ENCODE measurements around the gene TEAD1.

The TEAD1 gene

DNA sequence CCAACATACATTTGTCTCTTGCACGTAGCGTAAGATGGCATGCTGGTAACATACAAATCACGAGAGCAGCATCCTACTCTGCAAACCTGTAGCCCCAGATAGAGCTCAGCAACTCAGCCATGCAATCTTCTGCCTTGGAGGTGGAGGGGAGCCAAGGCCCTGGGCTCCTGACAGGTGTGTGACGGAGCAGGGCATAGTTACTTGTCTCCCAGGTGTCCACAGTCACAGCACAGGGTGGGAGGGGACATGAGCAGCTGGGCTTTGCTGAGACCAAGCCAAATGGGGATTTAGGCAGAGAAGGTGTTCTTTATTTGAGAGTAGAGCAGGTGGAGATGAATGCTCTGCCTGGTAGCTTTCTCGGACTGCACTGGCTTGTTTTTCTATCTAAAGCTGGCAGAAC, 111.7 kb downstream of the TEAD1 start:
- no peak for DNase-seq (ENCODE audit: low read depth in 2 of 3, low spot score in 2 of 3)

DNA sequence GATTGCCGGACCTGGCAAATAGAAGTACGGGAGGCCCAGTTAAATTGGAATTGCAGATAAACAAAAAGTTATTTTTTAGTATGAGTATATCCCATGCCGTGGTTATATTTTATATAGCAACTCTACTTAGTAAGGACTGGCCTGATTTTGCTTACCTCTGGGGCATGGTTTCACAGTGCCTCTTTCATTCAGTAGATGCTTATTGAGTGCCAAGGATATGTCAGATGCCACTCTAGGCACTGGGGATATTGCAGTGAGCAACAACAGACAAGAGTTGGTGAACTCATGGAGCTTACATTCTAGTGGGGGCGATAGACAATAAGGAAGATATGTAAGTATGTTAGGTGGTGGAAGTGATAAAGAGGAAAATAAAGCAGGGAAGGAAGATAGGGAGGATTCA, 112.2 kb downstream of the TEAD1 start:
- DNase-seq (ENCODE audit: low read depth in 2 of 3, low spot score in 2 of 3) = no peak

DNA sequence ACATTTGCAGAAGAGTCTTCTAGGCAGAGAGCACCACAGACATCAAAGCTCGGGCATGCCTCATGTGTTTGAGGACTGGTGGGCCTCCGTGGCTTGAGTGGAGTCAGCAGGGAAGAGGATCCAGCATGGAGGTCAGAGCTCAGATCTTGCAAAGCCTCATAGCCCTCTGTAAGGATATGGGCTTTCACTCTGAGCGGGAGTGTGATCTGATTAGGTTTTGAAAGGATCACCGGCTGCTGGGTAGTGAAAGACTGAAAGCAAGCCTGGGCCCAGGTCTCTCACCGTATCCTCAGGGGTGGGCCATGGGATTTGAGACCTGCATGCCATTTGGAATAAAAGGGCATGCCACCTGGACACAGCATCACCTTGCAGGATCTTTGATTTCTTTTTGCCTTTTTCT, 112.7 kb downstream of the TEAD1 start:
- no peak for DNase-seq (ENCODE audit: low read depth in 2 of 3, low spot score in 2 of 3)

DNA sequence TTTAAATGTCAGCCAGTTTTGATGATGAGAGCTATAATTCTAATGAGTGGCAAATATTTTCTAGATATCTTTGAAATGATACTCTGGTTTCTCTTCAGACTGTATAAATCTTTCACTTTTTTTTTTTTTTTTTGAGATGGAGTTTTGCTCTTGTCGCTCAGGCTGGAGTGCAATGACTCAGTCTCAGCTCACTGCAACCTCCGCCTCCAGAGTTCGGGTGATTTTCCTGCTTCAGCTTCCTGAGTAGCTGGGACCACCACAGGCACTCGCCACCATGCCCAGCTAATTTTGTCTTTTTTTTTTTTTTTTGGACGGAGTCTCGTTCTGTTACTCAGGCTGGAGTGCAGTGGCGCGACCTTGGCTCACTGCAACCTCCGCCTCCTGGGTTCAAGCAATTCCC, 113.6 kb downstream of the TEAD1 start:
- no peak for DNase-seq (ENCODE audit: low read depth in 2 of 3, low spot score in 2 of 3)

DNA sequence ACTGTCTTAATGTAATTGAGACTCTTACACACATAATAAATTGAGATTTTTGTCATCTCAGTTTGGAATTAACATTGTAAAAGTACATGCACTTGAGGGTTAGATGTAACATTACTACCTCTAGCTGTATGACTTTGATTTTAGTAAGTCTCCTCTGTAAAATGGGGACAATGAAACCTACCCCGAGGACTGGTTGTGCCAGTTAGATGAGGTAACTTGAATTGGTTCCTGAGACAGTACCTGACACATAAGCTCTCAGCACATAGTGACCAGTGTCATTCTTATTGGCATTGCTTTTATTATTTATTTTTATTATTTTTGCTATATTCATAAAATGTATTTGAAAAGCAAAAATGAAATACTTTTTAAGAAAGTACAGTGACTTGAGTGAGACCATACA, 114.8 kb downstream of the TEAD1 start:
- DNase-seq (ENCODE audit: low read depth in 2 of 3, low spot score in 2 of 3) = no peak

DNA sequence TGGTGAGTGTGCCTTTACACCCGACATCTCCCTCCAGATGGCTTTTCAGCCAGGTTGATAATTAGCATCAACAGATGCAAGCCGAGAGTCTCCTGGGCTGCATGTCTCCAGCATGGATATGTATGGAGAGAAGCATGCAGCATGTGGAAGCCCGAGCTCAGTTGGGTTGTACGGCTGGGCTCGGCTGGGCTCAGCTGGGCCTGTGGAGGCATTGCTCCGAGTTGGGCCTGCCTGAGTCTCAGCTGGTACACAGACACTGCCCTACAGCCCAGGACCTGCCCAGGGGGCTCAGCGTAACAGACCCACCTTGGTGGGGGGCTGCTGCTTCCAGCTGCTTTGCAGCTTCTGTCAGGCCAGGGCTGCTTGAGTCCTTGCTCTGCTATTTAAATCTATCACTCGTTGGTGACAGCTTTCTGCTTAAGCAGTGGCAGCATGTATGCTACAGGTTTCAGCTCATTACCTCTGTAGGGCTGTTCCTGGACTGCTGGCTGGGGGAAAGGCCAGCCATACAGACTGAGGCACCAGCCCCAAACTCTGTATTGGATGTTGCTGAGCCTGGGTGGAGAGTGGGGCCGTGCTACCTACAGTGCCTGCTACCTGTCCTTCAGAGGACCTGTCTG, 115.5 kb downstream of the TEAD1 start:
- DNase-seq (ENCODE audit: low read depth in 2 of 3, low spot score in 2 of 3) = no peak

DNA sequence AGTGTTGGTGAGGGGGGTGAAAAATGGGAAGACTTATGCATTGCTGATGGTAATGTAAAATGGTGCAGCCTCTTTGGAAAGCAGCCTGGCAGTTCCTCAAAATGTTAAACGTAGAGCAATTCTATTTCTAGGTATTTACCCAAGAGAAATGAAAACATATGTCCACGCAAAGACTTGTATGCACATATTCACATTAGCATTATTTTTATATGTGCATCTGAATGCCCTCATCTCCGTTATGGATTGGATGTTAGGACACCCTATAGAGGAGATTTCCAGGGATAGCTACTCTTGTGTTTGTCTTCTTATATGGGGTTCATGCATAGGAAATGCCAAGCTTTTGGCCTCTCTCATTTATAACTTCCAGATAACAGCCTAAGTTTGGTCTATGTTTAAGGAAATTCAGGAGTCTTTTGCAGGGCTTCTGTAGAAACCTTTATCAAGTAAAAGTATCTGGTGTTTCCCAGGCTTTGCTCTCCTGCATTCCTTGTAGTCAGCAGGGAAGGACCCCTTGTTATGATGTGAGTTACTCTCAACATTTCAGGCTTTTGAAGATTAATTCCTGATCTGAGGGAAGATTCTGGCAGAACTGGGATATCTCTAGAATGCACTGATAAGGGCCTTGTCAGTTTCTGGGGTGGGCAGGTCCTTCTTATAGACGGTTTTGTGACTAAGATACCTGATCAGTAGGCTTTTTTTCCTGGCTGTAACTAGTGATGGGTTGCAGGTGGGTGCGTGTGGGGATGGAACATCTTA, 116.8 kb downstream of the TEAD1 start:
- DNase-seq (ENCODE audit: low read depth in 2 of 3, low spot score in 2 of 3) = no peak

DNA sequence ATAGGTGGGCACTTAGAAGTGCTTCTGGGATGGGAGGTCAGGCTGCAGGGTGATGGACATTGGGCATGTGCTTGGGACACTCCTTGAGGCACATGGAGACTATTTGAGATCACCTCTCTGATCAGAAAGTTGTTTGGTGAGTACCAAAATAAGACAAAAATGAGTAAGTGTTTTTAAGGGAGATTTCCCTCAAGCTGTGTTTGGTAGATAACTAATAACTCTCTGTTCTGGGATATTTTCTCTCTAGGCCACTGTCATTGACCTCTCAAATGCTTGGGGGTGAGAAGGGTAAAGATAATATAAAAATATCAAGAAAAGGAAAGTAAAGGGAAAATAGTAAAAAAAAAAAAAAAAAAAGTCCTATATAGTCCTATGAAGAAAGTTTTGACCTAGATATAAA, 117.8 kb downstream of the TEAD1 start:
- no peak for DNase-seq (ENCODE audit: low read depth in 2 of 3, low spot score in 2 of 3)

DNA sequence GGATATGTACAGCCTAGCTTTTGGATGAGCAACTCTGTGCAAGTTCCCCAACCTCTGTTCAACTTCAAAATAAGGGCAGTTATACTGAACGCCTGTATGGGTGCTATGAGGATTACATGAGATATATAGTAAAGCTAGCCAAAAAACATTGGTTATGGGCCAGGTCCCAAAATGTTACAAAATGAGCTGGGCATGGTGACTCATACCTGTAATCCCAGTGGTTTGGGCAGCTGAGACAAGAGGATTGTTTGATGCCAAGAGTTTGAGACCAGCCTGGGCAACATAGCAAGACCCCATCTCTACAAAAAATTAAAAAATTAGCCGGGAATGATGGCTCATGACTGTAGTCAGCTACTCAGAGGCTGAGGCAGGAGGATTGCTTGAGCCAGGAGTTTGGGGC, 118.4 kb downstream of the TEAD1 start:
- DNase-seq (ENCODE audit: low read depth in 2 of 3, low spot score in 2 of 3) = no peak

DNA sequence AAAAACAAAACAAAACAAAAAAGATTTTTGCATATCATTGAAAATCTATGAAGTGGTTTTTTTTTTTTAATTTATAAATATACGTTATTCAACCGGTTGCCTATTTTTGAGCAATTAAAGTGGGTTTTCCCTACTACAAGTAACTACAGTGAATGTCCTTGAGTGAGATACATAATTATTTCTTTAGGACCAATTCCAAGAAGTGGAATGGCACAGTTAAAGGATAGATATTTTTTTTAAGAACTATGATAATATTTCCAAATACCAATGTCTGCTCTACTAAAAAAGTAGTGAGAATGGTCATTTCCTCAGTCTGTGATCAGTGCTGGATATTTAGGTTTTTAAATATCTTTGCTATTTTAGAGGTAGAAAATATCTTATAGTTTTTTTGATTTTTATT, 118.8 kb downstream of the TEAD1 start:
- no peak for DNase-seq (ENCODE audit: low read depth in 2 of 3, low spot score in 2 of 3)

DNA sequence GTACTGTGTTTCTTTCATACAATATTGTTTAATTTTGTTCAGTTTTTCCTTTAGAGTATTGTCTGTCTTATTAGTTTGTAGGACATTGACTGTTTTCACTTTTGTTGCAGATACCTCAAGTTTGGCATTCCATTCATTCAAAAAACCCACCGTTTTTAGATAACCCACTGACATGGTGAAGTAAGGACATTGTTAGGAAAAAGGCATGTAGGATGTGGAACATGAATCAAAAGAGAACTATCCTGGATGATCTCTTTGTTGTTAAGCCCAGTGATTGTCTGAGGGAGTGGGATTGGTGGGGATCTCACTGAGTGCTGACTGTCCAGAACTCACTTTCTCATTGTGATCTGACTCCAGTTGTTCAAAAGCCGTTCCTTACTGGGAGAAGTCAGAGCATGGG, 119.3 kb downstream of the TEAD1 start:
- no peak for DNase-seq (ENCODE audit: low read depth in 2 of 3, low spot score in 2 of 3)

DNA sequence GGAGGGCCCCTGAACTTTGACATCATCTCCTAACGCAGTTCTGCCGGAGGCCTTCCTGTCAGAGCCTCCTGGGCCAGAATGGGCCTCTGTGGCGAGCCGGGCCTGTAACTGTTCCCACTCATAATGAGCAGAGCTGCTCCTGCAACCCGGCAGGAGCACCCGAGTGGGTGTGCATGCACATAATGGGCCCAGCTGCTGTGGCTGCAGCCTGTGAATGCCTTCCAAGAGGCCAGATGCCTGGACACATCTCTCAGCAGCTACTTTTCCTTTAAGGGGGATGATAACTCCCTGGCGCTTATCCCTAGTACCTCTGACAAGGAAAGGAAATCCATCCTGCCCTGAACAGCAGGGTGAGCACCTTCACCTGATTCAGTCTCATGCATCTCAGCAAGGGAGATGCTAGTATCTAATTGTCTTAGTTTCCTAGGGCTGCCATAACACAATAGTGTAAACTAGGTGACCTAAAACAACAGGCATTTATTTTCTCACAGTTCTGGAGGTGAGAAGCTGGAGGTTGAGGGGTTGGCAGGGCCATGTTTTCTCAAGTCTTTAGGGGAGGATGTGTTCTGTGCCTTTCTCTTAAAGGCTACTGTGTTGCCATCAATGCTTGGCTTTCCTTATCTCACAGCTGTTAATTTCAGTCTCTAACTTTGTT, 120.5 kb downstream of the TEAD1 start:
- DNase-seq (ENCODE audit: low read depth in 2 of 3, low spot score in 2 of 3) = no peak

DNA sequence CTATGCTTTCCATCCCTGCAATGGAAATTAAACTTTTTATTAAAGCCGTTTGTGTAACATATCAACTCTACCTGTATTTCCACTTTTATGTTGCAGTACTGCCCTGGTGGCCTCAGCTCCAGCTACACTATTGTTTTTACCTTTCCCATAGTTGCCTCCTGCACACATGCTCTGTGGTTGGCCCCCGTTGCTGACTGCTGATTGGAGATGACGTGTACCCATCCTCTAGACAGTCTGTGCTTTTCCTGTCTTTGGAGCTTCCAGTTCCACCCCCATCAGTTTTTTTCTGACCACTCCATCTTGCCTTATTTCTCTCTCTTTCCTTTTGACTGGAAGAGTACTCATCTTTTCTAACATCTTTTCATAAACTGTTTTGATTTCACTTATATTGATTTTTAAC, 123.8 kb downstream of the TEAD1 start:
- DNase-seq (ENCODE audit: low read depth in 2 of 3, low spot score in 2 of 3) = no peak

DNA sequence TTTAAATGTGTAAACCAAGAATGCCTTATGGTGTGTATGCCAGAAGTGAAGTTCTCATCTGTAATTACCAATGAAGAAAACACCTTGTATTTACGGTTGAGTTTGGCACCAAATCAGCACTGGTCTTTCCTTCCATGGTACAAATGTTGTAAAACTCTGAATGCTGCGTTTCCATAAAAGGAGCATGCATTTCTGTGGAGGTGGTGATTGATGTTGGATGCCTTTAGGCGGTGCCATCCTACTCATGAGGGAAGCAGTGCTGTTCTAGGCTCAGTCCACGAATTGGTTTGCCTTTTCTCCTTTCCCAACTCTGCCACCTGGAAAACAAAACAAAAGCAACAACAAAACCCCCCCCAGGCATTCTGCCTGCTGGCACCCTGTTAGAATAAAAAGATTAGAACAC, 124.4 kb downstream of the TEAD1 start:
- no peak for DNase-seq (ENCODE audit: low read depth in 2 of 3, low spot score in 2 of 3)

DNA sequence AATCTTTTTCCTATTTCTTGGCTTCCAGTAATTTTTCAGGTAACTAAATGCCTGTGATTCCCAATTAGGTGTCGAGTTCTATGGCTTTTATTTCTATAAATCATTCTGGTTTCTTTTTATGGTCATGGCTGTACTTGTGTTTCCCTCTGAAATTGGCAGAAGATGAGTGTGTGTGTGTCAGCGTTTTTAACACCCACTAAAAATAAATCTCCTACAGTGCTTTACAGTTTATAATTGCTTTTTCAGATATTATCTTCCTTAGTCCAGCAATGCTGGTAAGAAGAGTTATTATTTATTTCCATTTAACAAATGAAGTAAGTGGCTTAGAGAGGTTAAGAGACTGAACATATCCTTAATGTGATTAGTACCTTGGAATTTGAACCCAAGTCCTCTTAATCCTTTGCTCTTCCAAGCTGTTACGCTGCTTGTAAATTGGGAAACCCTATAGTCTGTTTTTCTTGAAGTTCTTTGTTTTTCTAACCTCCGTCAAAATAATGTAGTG, 125.2 kb downstream of the TEAD1 start:
- no peak for DNase-seq (ENCODE audit: low read depth in 2 of 3, low spot score in 2 of 3)

DNA sequence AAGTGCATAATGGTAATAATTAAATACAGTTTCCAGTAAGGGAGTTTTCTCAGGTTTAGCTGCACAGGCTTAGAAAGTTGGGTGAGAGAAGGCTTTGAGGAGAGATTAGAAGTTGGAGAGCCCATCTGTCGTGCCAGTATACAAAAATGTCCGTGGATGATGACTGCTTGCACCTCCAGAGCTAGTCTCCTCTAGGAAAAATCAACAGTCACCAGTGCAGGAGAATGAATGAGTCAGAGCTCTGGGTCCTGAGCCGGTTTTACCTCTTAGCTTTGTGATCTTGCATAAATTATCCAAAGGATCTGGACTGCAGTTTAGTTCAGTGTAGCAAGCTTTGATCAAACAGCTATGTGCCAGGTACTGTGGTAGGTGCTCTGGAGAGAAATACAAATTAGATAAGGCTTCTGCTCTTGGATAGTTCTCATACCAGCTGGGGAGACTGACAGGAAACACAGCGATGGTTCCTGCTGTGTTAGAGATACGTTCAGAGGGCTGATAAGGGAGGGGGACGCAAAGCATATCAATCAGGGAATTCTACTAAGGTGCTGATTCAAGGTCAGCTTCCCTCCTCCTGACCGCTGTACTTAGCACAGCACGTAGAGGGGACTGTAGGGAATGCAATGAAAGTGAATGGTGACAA, 125.9 kb downstream of the TEAD1 start:
- no peak for DNase-seq (ENCODE audit: low read depth in 2 of 3, low spot score in 2 of 3)

DNA sequence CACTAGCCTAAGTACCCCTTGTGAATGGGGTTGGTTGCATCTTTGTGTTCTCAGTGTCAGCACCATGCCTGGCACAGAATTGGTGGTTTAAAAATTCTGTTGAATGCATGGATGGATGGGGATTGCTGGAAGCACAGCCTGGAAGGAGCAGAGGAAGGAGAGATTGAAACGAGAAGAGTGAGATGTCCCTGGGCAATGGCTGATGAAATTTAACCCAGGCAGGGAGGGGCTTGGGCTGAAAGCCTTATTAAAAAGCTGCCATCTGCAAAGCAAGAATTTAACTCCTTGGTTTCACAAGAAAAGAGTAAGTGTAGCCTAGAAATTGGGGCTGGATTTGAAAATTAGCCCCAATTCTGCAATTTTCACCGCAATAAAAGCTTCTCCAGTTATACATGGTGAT, 126.7 kb downstream of the TEAD1 start:
- DNase-seq (ENCODE audit: low read depth in 2 of 3, low spot score in 2 of 3) = no peak

DNA sequence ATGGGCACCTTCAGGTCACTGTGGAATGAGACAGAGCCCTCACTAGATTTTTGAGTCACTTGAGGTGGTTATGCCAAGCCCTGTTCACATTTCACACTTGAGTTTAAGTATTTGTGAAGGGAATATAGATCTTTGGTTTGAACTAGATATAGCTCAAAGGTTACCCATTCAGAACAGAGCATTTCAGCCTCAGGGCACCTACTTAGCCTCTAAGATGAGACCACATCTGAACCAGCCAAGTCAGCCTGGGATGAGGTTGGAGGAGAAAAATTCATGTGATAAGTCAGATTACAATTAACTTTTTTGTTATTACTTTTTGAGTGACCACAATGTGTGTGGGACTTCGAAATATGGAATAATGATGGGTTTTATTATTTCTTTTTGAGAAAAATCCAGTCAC, 127.8 kb downstream of the TEAD1 start:
- DNase-seq (ENCODE audit: low read depth in 2 of 3, low spot score in 2 of 3) = no peak

DNA sequence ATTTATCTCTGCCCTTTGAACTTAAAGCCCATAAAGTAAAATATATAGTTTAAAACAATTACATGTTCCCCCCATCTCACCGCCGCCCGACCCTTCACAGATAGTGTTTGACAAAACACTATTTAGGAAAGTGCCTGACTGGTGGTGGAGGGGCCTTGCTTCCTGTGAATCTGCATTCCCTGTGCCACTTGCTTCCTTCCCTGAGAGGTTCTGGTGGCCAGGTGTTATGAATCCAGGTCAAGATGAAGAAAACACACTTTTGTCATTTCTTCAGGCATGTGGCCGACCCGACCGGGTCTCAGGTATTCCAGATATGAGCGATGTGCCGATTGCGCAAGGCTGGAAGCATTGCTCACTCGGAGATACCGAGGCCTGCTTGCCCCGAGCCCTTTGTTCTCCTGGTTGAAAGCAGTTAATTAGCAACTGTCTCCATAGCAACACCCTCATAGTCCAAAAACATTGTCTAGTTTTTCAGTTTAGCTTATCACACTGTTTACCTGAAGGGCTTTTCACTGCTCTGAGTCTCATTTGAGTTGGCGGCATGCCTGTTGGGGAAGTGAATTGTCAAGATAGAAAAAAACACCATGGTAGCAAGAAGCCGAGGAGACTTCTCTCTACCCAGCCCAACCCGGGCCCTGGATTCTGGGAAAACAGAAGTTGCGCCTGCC, 128.3 kb downstream of the TEAD1 start:
- no peak for DNase-seq (ENCODE audit: low read depth in 2 of 3, low spot score in 2 of 3)

DNA sequence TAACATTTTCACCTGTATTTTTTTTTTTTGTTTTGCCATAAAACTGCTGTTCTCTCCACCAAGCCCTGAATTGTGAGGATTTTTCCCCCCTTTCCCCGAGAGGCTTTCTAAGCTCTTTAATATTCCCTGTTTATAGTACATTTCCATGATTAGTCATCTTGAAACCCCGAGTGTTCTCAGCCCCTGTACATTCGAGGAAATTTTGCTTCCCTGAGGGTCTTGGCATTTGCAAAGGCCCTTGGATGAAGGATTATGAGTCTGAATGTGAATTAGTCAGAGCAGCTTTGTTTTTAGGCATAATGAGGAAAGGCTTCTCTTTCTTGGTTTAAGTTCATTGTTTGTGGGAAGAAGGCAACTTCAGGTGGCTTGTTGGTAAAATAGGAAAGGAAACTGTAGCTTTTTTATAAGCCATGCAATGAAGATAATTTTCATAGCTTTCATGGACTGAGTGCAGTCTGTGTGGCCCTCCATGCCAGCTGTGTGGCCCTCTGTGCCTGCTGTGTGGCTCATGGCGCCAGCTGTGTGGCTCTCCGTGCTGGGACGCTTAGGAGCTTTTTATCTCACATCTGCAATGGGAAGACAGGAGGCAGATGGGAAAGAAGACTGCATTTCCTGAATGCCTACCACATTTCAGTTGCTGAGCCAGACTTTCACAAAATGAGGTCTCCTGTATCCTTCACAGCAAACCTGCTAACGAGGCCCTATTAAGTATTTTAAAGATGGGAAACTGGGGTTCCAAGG, 129.0 kb downstream of the TEAD1 start:
- DNase-seq (ENCODE audit: low read depth in 2 of 3, low spot score in 2 of 3) = no peak

DNA sequence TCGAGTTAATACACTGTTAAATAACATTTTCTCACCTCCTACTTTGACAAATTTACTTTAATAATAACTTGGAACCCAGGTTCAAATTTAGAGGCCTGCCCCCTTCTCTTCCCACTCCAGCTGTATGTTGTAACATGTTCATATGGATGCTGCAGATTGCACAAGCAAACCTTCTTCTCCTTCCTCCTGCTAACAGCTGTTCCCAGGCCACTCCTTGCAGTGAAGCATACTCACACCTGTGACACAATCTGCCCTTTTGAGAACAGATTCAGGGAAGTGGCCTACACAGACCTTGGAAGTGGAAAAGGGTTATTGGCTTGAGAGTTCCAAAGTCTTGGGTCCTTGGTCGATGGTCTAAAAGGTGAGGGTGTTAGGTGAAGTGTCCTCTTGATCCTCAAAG, 131.9 kb downstream of the TEAD1 start:
- DNase-seq (ENCODE audit: low read depth in 2 of 3, low spot score in 2 of 3) = no peak

Data from activated CD8-positive, alpha-beta memory T cell treated with anti-CD3 and anti-CD28 coated beads for 48 hours (primary cell).